HG02973 (cell line): Measurements from ENCODE around the gene FGF9.

Source experiments
- ATAC-seq: cut with Tn5 transposase; IDR thresholded peaks from one replicate; pipeline ENCODE4 v1.9.1; 2021; ENCODE audit warnings: moderate library complexity; ENCODE audit not compliant: unreplicated experiment

Gene FGF9

GRCh38 chr13:21752501-21752900, 81.6 kb downstream of the FGF9 start:
- ATAC-seq = no peak

GRCh38 chr13:21753117-21753729, 82.3 kb downstream of the FGF9 start:
- no peak for ATAC-seq
